Liver (tissue), 9 donors: ENCODE data around the gene OR1L1. TPM values are rescaled to one million over a fixed set of nuclear protein-coding genes. Genes with fewer than 3 reads are reported as not detected.

ENCODE experiments used
- DNase-seq: peaks from one replicate; pipeline ENCODE4 v3.0.0-alpha.2; 2017; ENCODE audit warnings: low spot score
- H3K27ac ChIP-seq, 2 donors: one replicate each; pipeline ENCODE4 v1.7.0; 2013; ENCODE audit warnings: inconsistent platforms in 2 of 2, low read length in 2 of 2, control low read depth in 1 of 2, low read depth in 1 of 2, mild to moderate bottlenecking in 1 of 2
- H3K27me3 ChIP-seq, 4 donors: one replicate each; pipeline versions ENCODE4 v1.6.1 to v1.7.0; 2013; ENCODE audit warnings: low read length in 3 of 4, inconsistent platforms in 1 of 4, mild to moderate bottlenecking in 1 of 4, moderate library complexity in 1 of 4; ENCODE audit not compliant: control insufficient read depth in 4 of 4, insufficient read depth in 4 of 4
- H3K36me3 ChIP-seq, 4 donors: one replicate each; pipeline versions ENCODE4 v1.6.1 to v1.7.0; 2013; ENCODE audit warnings: low read length in 3 of 4, mild to moderate bottlenecking in 3 of 4, low read depth in 1 of 4, moderate library complexity in 1 of 4; ENCODE audit not compliant: control insufficient read depth in 4 of 4, insufficient read depth in 3 of 4
- H3K4me1 ChIP-seq, 4 donors: one replicate each; pipeline versions ENCODE4 v1.6.1 to v1.7.0; 2013; ENCODE audit warnings: low read length in 3 of 4, mild to moderate bottlenecking in 3 of 4, moderate library complexity in 1 of 4; ENCODE audit not compliant: control insufficient read depth in 4 of 4, insufficient read depth in 4 of 4
- H3K4me3 ChIP-seq, 3 donors: one replicate each; pipeline versions ENCODE4 v1.6.1 to v1.7.0; 2013; ENCODE audit warnings: low read length in 3 of 3, control low read depth in 1 of 3, low read depth in 1 of 3, mild to moderate bottlenecking in 1 of 3
- H3K9ac ChIP-seq, 2 donors: one replicate each; pipeline ENCODE4 v1.7.0; 2013; ENCODE audit warnings: low read length in 2 of 2, mild to moderate bottlenecking in 2 of 2, moderate library complexity in 2 of 2, control low read depth in 1 of 2, low read depth in 1 of 2
- H3K9me3 ChIP-seq, 4 donors: one replicate each; pipeline versions ENCODE4 v1.6.1 to v1.7.0; 2013; ENCODE audit warnings: low read length in 3 of 4; ENCODE audit not compliant: control insufficient read depth in 4 of 4
- EGR1 ChIP-seq, 2 donors: IDR thresholded peaks; 2 replicates each; pipeline ENCODE4 v1.6.1; 2016 to 2018; ENCODE audit warnings: antibody characterized with exemption in 2 of 2, low read depth in 2 of 2
- FOXA1 ChIP-seq: IDR thresholded peaks from 2 replicates; pipeline ENCODE4 v1.6.1; 2016; ENCODE audit warnings: antibody characterized with exemption
- FOXA2 ChIP-seq: IDR thresholded peaks from 2 replicates; pipeline ENCODE4 v1.6.1; 2016; ENCODE audit warnings: antibody characterized with exemption
- HNF4A ChIP-seq, 2 donors: conservative IDR thresholded peaks; 2 replicates each; pipeline ENCODE4 v1.6.1; 2016; ENCODE audit warnings: antibody characterized with exemption in 2 of 2, mild to moderate bottlenecking in 2 of 2
- HNF4G ChIP-seq: IDR thresholded peaks from 2 replicates; pipeline ENCODE4 v1.6.1; 2016; ENCODE audit warnings: antibody characterized with exemption
- JUND ChIP-seq, 2 donors: IDR thresholded peaks; 2 replicates each; pipeline ENCODE4 v1.6.1; 2016; ENCODE audit warnings: antibody characterized with exemption in 2 of 2
- NR2F2 ChIP-seq: IDR thresholded peaks from 2 replicates; pipeline ENCODE4 v1.6.1; 2016; ENCODE audit warnings: antibody characterized with exemption
- RAD21 ChIP-seq, 2 donors: IDR thresholded peaks; 2 replicates each; pipeline ENCODE4 v1.6.1; 2016; ENCODE audit warnings: antibody characterized with exemption in 2 of 2, mild to moderate bottlenecking in 2 of 2
- RXRA ChIP-seq, 2 donors: IDR thresholded peaks; 2 replicates each; pipeline ENCODE4 v1.6.1; 2017 to 2018; ENCODE audit warnings: antibody characterized with exemption in 2 of 2, mild to moderate bottlenecking in 1 of 2
- SP1 ChIP-seq: IDR thresholded peaks from 2 replicates; pipeline ENCODE4 v1.6.1; 2018; ENCODE audit warnings: antibody characterized with exemption, mild to moderate bottlenecking
- TAF1 ChIP-seq: conservative IDR thresholded peaks from 2 replicates; pipeline ENCODE4 v1.6.1; 2016; ENCODE audit warnings: antibody characterized with exemption, mild to moderate bottlenecking
- YY1 ChIP-seq: IDR thresholded peaks from 2 replicates; pipeline ENCODE4 v1.6.1; 2016; ENCODE audit warnings: antibody characterized with exemption, mild to moderate bottlenecking
- WGBS: extraction: QIAGEN DNeasy Blood & Tissue Kit; methylation state at CpG from one replicate; pipeline ENCODE4 v1.1.7; 2013; 5-methylcytosine and 5-hydroxymethylcytosine counted together
- polyA plus RNA-seq, 2 donors: library from polyadenylated mRNA; stranded (reverse) in 1 of 2; unstranded in 1 of 2; fragments of 200-250 nt in 1 of 2; fragments of >200 nt in 1 of 2; fragmentation: Nextera tagmentation in 1 of 2; extraction: Ambion mirVana in 1 of 2; gene quantifications; one replicate each; pipeline versions ENCODE4 v1.2.1 to v1.2.3, GENCODE V29; 2013 to 2015
- total RNA-seq, 2 donors: library from RNA; depleted of rRNA; stranded (reverse); fragments of >200 nt; gene quantifications; one replicate each; pipeline ENCODE4 v1.2.3, GENCODE V29; 2014
- TF ChIP-seq, protein P1 (sequence below): IDR thresholded peaks from 2 replicates; pipeline ENCODE4 v1.6.1; 2016; ENCODE audit warnings: antibody characterized with exemption
- TF ChIP-seq, protein P2 (sequence below): fragments of 150-350 bp; IDR thresholded peaks from 2 replicates; pipeline ENCODE4 v1.5.1; 2017; ENCODE audit warnings: improper control_type of control experiment, low read depth, low read length; ENCODE audit not compliant: missing input control
- TF ChIP-seq, protein P3 (sequence below): IDR thresholded peaks from 2 replicates; pipeline ENCODE4 v1.6.1; 2016; ENCODE audit warnings: antibody characterized with exemption
- TF ChIP-seq, protein P4 (sequence below): IDR thresholded peaks from 2 replicates; pipeline ENCODE4 v1.6.1; 2016; ENCODE audit warnings: antibody characterized with exemption, mild to moderate bottlenecking
- TF ChIP-seq, protein P5 (sequence below): IDR thresholded peaks from 2 replicates; pipeline ENCODE4 v1.6.1; 2016; ENCODE audit warnings: antibody characterized with exemption
- donor health status: healthy.
- donor health status: healthy.
- donor health status: healthy.
- donor health status: healthy.
- donor health status: healthy.

The OR1L1 gene, protein sequence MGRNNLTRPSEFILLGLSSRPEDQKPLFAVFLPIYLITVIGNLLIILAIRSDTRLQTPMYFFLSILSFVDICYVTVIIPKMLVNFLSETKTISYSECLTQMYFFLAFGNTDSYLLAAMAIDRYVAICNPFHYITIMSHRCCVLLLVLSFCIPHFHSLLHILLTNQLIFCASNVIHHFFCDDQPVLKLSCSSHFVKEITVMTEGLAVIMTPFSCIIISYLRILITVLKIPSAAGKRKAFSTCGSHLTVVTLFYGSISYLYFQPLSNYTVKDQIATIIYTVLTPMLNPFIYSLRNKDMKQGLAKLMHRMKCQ
- total RNA-seq (not detected), polyA plus RNA-seq (not detected)

DNA sequence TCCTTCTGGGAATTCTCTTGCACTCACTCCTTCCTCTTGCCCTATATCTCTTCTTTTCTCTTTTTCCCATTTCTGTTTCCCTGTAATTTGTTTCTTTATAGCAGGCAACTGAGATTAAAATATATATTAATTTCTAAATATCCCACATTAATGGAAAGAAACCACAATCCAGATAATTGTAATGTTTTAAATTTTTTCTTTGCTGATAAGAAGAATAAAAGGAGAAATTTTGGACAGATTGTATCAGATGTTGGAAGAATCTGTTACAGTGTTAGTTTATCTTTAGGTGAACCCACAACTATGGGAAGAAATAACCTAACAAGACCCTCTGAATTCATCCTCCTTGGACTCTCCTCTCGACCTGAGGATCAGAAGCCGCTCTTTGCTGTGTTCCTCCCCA, at the start of gene OR1L1:
Gene OR1L1, plus strand, starts transcription at position 301 of the 400 bp plus-strand sequence. Its CDS starts 0 bp downstream, at position 301.
- H3K9ac ChIP-seq: no peak within 1 kb of the TSS
- no peaks in the 10 kb centered on the region for H3K27me3 ChIP-seq
- H3K4me1 ChIP-seq: no peaks in the 10 kb centered on the region
- H3K27ac ChIP-seq: no peak within 1 kb of the TSS
- peaks cover 2 to 8% (median 5%) of the 10 kb centered on the region in 4 donors for H3K9me3 ChIP-seq
- H3K4me3 ChIP-seq: no peak within 1 kb of the TSS
- no peak for DNase-seq
- no peaks in the 10 kb centered on the region for H3K36me3 ChIP-seq
- TF ChIP-seq TAF1 (no peak), HNF4A (conservative IDR thresholded peaks at IDR 0.05) (no peak), YY1 (no peak), JUND (IDR thresholded peaks at IDR 0.05) (no peak), EGR1 (IDR thresholded peaks at IDR 0.05; ENCODE audit: low read depth in 2 of 2) (no peak), NR2F2 (no peak), FOXA1 (no peak), SP1 (no peak), FOXA2 (no peak), HNF4G (no peak), RXRA (IDR thresholded peaks at IDR 0.05) (no peak)
- TF ChIP-seq, protein P1, sequence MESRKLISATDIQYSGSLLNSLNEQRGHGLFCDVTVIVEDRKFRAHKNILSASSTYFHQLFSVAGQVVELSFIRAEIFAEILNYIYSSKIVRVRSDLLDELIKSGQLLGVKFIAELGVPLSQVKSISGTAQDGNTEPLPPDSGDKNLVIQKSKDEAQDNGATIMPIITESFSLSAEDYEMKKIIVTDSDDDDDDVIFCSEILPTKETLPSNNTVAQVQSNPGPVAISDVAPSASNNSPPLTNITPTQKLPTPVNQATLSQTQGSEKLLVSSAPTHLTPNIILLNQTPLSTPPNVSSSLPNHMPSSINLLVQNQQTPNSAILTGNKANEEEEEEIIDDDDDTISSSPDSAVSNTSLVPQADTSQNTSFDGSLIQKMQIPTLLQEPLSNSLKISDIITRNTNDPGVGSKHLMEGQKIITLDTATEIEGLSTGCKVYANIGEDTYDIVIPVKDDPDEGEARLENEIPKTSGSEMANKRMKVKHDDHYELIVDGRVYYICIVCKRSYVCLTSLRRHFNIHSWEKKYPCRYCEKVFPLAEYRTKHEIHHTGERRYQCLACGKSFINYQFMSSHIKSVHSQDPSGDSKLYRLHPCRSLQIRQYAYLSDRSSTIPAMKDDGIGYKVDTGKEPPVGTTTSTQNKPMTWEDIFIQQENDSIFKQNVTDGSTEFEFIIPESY: no peak
- TF ChIP-seq, protein P2, sequence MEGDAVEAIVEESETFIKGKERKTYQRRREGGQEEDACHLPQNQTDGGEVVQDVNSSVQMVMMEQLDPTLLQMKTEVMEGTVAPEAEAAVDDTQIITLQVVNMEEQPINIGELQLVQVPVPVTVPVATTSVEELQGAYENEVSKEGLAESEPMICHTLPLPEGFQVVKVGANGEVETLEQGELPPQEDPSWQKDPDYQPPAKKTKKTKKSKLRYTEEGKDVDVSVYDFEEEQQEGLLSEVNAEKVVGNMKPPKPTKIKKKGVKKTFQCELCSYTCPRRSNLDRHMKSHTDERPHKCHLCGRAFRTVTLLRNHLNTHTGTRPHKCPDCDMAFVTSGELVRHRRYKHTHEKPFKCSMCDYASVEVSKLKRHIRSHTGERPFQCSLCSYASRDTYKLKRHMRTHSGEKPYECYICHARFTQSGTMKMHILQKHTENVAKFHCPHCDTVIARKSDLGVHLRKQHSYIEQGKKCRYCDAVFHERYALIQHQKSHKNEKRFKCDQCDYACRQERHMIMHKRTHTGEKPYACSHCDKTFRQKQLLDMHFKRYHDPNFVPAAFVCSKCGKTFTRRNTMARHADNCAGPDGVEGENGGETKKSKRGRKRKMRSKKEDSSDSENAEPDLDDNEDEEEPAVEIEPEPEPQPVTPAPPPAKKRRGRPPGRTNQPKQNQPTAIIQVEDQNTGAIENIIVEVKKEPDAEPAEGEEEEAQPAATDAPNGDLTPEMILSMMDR: no peak
- TF ChIP-seq, protein P3, sequence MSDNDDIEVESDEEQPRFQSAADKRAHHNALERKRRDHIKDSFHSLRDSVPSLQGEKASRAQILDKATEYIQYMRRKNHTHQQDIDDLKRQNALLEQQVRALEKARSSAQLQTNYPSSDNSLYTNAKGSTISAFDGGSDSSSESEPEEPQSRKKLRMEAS: no peak
- TF ChIP-seq, protein P4, sequence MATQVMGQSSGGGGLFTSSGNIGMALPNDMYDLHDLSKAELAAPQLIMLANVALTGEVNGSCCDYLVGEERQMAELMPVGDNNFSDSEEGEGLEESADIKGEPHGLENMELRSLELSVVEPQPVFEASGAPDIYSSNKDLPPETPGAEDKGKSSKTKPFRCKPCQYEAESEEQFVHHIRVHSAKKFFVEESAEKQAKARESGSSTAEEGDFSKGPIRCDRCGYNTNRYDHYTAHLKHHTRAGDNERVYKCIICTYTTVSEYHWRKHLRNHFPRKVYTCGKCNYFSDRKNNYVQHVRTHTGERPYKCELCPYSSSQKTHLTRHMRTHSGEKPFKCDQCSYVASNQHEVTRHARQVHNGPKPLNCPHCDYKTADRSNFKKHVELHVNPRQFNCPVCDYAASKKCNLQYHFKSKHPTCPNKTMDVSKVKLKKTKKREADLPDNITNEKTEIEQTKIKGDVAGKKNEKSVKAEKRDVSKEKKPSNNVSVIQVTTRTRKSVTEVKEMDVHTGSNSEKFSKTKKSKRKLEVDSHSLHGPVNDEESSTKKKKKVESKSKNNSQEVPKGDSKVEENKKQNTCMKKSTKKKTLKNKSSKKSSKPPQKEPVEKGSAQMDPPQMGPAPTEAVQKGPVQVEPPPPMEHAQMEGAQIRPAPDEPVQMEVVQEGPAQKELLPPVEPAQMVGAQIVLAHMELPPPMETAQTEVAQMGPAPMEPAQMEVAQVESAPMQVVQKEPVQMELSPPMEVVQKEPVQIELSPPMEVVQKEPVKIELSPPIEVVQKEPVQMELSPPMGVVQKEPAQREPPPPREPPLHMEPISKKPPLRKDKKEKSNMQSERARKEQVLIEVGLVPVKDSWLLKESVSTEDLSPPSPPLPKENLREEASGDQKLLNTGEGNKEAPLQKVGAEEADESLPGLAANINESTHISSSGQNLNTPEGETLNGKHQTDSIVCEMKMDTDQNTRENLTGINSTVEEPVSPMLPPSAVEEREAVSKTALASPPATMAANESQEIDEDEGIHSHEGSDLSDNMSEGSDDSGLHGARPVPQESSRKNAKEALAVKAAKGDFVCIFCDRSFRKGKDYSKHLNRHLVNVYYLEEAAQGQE: no peak
- 39% methylated on average over 2 of the region's 2 CpGs for WGBS

DNA sequence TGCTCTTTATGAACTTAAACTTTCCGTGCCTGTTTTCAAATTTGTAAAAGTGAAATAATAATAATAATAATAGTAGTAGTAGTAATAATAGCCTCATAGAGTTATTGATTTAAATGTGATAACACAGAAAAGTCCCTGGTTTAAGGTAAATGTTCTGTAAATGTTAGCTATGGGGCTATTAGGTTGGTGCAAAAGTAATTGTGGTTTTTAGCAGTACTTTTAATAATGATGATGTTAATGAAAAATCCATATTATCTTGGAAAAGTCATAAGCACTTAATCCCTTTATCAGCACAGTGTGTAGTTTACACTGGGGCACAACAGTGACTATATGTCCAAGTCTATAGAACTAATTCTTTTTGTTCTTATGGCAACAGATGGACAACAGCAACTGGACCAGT, 47.2 kb upstream of the OR1L1 start, which contains the start of gene OR1Q1:
Gene OR1Q1, plus strand, starts transcription at position 377 of the 400 bp plus-strand sequence. Its CDS starts 0 bp downstream, at position 377.
- no peak for DNase-seq
- Histone ChIP-seq H3K27ac (no peak within 1 kb of the TSS), H3K4me1 (no peaks in the 10 kb centered on the region), H3K9ac (no peak within 1 kb of the TSS), H3K36me3 (no peaks in the 10 kb centered on the region), H3K9me3 (no peaks in the 10 kb centered on the region), H3K27me3 (no peaks in the 10 kb centered on the region), H3K4me3 (no peak within 1 kb of the TSS)
- WGBS: 88% methylated on average over 1 of the region's 1 CpG
- TF ChIP-seq HNF4A (conservative IDR thresholded peaks at IDR 0.05) (no peak), EGR1 (IDR thresholded peaks at IDR 0.05; ENCODE audit: low read depth in 2 of 2) (no peak), HNF4G (no peak), NR2F2 (no peak), FOXA1 (no peak), RAD21 (IDR thresholded peaks at IDR 0.05) (no peak), TAF1 (no peak), YY1 (no peak)
- TF ChIP-seq, protein P4: no peak
- TF ChIP-seq, protein P3: no peak
- TF ChIP-seq, protein P5, sequence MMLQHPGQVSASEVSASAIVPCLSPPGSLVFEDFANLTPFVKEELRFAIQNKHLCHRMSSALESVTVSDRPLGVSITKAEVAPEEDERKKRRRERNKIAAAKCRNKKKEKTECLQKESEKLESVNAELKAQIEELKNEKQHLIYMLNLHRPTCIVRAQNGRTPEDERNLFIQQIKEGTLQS: no peak
- TF ChIP-seq, protein P1: no peak
